Cardiac muscle cell (in vitro differentiated cells and primary cell): ENCODE data around the gene FXN. TPM values are rescaled to one million over a fixed set of nuclear protein-coding genes. Genes with fewer than 3 reads are reported as not detected.

Experiments
- DNase-seq, 2 donors: peaks; one replicate each; pipeline versions ENCODE4 v3.0.0 to v3.0.0-alpha.2; 2010 to 2017; ENCODE audit warnings: low read depth in 1 of 2, low spot score in 1 of 2
- H3K27ac ChIP-seq: fragments of 200-600 bp; sonication (generic); 2 replicates; pipeline ENCODE4 v1.5.1; 2016
- H3K27me3 ChIP-seq: fragments of 200-600 bp; sonication (generic); 2 replicates; pipeline ENCODE4 v1.6.0; 2016; ENCODE audit warnings: control low read depth
- H3K36me3 ChIP-seq: fragments of 200-600 bp; sonication (generic); 2 replicates; pipeline ENCODE4 v1.5.1; 2016; ENCODE audit warnings: control low read depth
- H3K4me1 ChIP-seq: fragments of 200-600 bp; sonication (generic); 2 replicates; pipeline ENCODE4 v1.8.1; 2017; ENCODE audit warnings: low read depth, mild to moderate bottlenecking, mixed run types
- H3K4me3 ChIP-seq: fragments of 200-600 bp; sonication (generic); 2 replicates; pipeline ENCODE4 v1.5.1; 2016; ENCODE audit warnings: mild to moderate bottlenecking
- H3K9me3 ChIP-seq: fragments of 200-600 bp; sonication (generic); 2 replicates; pipeline ENCODE4 v1.5.1; 2017; ENCODE audit warnings: low read depth, mild to moderate bottlenecking, control low read depth
- CTCF ChIP-seq: IDR thresholded peaks from 2 replicates; pipeline ENCODE4 v1.5.1; 2012; ENCODE audit warnings: low read depth, mild to moderate bottlenecking, low read length
- polyA plus RNA-seq: library from polyadenylated mRNA; unstranded; fragments of >200 nt; fragmentation: Nextera tagmentation; extraction: Ambion mirVana; gene quantifications from 2 replicates; pipeline ENCODE4 v1.2.1, GENCODE V29; 2016
- total RNA-seq: library from RNA; depleted of rRNA; stranded (reverse); fragments of >200 nt; gene quantifications from 2 replicates; pipeline ENCODE4 v1.2.3, GENCODE V29; 2016

Gene FXN
- total and polyA plus RNA-seq, 2 experiments from 2014 or later, result 20.6 to 45.0 TPM

GRCh38 chr9:69027355-69028097 lies 8.0 kb upstream of the FXN start:
- Histone ChIP-seq H3K27me3 (no peaks in the 10 kb centered on the region), H3K4me3 (no peak overlapping the region), H3K9me3 (no peaks in the 10 kb centered on the region), H3K36me3 (no peaks in the 10 kb centered on the region), H3K27ac (no peak overlapping the region), H3K4me1 (no peaks in the 10 kb centered on the region)
- DNase-seq, result peak; percentile 59 to 73
- TF ChIP-seq CTCF, result peak; percentile 83

- no peak for DNase-seq
- no peak overlapping the region for H3K27ac ChIP-seq
These were observed 6.8 kb upstream of the FXN start for GRCh38 chr9:69028754-69029153.

GRCh38 chr9:69029535-69029934 lies 6.0 kb upstream of the FXN start:
- Histone ChIP-seq H3K4me3 (no peak overlapping the region), H3K9me3 (no peaks in the 10 kb centered on the region), H3K36me3 (no peaks in the 10 kb centered on the region), H3K4me1 (no peaks in the 10 kb centered on the region), H3K27ac (no peak overlapping the region), H3K27me3 (no peaks in the 10 kb centered on the region)
- no peak for TF ChIP-seq CTCF
- no peak for DNase-seq

More at GRCh38 chr9:69028754-69029153, 6.8 kb upstream of the FXN start:
- no peaks in the 10 kb centered on the region for H3K36me3 ChIP-seq
- H3K4me3 ChIP-seq, result no peak overlapping the region
- H3K4me1 ChIP-seq, result no peaks in the 10 kb centered on the region
- TF ChIP-seq CTCF, result no peak
- H3K27me3 ChIP-seq, result no peaks in the 10 kb centered on the region
- H3K9me3 ChIP-seq, result no peaks in the 10 kb centered on the region

- Histone ChIP-seq H3K36me3 (no peaks in the 10 kb centered on the region), H3K27ac (no peak overlapping the region), H3K9me3 (no peaks in the 10 kb centered on the region), H3K27me3 (no peaks in the 10 kb centered on the region), H3K4me1 (no peaks in the 10 kb centered on the region), H3K4me3 (no peak overlapping the region)
- no peak for DNase-seq
- TF ChIP-seq CTCF, result no peak
These were observed 4.5 kb upstream of the FXN start for GRCh38 chr9:69030851-69031645.

GRCh38 chr9:69034071-69034470 lies 1.5 kb upstream of the FXN start:
- DNase-seq, result no peak
- H3K4me1 ChIP-seq, result no peaks in the 10 kb centered on the region

More at GRCh38 chr9:69034071-69034470, 1.5 kb upstream of the FXN start:
- no peak overlapping the region for H3K27ac ChIP-seq
- H3K4me3 ChIP-seq, result no peak overlapping the region
- no peaks in the 10 kb centered on the region for H3K9me3 ChIP-seq
- TF ChIP-seq CTCF, result no peak
- no peaks in the 10 kb centered on the region for H3K36me3 ChIP-seq
- no peaks in the 10 kb centered on the region for H3K27me3 ChIP-seq
